NCI-H345 treated with DMSO at 0.1 percent for 48 hours (cell line): ENCODE measurements around the gene HBZ.
A peak's percentile ranks its signal among the peaks of the same experiment; 100 is the strongest.
"Not testable (repeated sequence)": the region's sequence is repeated elsewhere in the genome, so short reads cannot be mapped to it uniquely, and the experiment has no call there.

Experiments used
- DNase-seq: peaks from one replicate; lab custom pipeline; 2025; ENCODE audit not compliant: unreplicated experiment; lab: John Stamatoyannopoulos, UW

Gene HBZ

DNA sequence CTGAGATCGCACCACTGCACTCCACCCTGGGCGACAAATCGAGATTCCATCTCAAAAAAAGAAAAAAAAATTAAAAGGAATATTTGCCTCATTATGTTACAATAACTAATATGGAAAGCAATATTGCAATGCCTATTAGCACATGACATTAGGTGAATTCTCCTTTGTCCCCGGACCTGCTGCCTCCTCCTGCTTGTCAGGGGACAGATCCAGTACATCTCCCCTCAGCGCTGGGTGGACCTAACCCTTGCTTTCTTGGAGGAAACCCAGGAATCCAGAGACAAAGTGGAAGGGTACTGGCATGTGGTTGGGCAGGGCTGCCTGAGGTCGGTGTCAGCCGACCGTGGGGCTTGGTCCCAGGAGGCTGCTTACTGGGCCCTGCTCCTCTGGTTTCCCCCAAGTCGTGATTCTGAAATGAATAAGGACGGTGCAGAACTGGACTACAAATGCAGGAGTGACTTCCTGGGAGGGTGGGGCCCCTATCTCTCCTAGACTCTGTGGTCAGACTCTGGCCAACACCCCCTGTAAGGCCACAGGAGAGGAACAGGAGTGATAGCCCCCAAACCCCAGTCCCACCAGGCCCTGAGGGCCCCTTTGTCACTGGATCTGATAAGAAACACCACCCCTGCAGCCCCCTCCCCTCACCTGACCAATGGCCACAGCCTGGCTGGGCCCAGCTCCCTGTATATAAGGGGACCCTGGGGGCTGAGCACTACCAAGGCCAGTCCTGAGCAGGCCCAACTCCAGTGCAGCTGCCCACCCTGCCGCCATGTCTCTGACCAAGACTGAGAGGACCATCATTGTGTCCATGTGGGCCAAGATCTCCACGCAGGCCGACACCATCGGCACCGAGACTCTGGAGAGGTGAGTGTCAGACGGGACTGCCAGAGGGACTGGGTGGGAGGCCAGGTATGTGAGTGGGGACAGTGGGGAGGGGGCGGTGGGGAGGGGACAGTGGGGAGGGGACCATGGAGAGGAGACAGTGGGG is at the start of gene HBZ:
Gene HBZ, plus strand, starts transcription at position 504 of the 988 bp plus-strand sequence. Its CDS starts 266 bp downstream, at position 770.
- DNase-seq = no peak

DNA sequence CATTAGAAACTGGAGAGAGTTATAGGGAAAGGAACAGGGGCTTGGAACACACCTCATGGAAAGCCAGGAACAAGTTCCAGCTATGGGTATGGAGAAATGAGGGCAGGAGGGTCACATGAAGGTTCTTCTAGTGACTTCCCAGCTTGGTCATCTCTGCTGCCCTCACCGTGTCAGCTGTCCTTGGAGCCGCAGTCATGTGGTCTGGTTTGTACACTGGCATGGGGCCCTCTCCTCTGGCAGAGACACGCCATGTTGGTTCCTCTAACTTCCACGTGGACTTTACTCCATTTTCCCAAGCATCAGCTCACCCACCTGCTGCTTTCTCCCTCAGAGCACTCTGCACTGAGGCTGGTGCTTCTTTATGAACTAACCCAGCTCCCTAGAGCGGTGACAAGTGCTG is 48.1 kb upstream of the HBZ start:
- no peak for DNase-seq

DNA sequence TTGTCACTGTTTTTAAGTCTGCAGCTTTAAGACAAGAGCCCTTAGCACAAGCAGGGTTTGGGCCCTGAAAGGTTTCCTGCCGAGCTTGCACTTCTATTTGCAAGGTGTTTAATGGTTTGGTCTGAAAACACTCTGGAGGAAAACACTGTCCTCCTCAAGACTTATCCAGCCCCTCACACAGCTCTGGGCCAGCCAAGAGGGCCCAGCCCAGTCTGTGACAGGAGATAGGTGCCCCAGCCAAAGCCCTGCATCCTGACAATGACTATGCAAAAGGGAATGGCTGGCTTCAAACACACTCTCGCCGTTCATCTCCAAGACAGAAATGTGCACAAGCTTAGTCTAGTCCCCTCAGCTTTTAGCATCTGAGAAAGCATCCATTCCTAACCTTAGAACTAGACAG is 47.5 kb upstream of the HBZ start:
- DNase-seq = no peak

DNA sequence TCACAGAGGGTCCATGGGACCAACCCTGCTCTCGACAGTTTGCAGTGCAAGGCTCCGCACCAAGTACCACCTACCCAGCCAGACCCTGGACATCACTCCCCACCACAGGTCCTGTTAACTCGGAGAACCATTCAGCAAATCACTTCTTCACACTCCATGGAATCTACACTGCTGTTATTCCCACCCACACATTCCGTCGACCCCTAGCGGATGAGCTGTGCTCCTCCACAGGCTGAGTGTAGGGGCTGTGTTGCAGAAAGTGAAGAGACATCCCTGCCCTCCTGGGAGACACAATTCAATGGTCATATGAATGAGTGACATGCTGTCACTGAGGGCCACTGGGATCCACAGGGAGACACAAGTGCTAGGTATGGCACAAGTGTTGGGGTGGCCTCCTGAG is 46.9 kb upstream of the HBZ start:
- no peak for DNase-seq

DNA sequence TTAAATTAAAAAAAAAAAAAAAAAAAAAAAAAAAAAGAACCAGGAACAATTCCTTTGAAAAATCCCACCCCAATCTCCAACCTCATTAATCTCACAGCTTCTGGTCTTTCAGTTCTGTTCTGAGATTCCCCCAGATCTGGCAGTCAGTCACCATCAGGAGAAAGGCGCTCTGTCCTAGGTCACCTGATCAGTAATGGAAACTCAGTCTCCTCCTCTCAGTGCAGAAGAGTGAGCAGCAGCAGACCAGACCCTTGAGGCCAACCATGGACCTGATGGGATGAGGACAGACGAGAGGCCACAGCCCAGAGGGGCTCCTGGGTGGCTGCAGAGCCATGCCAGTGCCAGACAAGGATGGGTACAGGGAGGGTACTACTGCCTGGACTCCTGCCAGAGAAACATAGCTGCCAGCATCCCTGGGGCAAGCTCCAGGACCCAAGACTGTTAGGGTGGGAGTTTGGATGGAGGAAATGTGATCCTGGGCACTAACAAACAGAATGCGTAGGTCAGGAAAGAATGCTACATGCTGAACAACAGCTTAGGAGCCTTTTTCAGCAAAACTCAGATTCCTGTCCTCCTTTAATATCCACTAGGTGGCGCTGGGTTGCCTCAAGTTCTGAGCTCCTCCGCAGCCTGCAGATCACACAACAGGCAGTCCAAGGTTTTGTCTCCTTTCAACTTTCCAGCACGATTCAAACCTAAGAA is 45.7 kb upstream of the HBZ start:
- DNase-seq = peak; percentile 79

DNA sequence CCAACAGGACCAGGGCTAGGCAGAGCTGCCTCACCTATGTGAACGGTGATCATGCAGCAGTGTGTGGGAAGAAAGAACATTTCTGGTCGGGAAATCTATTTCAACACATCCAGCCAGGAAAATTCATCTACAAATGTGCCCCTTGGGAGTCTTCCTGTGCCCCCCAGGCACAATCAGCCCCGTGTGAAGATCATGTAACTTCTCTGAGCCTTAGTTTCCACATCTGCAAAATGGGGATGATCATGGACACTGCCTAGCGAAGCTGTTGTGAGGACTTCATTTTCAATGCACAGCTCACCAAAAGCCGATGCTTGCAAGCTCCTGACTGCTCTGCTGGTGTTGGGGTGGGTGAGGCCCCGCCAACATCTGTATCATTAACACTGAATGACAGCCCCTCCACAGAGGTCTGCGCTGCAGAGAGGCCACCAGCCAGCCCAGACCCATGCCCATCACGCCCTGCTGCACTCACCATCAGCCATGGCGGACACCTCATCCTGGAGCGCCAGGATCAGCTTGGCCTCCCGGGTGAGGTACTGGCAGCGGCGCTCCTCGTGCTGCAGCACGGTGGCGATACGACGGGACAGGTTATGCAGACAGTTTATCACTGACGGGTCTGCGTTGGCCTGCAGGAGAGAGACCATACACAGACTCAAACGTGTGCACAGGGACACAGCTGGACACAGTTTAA is 40.1 kb upstream of the HBZ start:
- DNase-seq = no peak

DNA sequence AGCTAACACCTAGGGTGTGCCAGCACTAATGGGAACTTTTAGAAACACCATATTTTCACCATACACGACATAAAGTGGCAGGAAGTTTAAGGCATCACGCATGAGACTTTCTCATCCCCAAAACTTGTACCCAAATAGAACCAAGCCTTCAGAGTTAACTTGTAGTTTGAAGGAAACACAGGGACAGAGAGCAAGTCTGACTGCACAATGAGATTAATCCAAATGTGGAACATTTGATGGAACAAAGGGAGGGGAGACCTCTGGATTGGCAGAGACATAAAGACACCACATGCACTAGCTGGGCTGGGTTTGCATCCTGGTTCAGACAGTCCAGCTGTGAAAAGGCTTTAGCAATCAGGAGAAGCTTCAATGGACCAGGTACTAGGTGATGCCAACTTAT is 38.1 kb upstream of the HBZ start:
- no peak for DNase-seq

DNA sequence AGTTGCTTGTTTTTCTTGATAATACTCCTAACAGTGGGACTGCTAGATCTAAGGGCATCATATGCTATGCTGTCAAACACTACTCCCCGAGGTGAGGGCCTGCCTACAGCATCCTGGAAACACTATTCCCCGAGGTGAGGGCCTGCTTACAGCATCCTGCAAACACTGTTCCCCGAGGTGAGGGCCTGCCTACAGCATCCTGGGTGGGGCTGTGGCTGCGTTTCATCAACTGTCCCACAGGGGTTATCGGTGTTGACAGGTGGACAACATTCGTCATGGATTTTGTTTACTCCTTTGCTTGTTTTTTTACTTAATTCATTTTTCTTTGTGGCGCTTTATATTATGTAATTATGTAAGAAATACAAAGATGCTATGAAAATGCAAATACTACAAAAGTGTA is 36.4 kb upstream of the HBZ start:
- no peak for DNase-seq

DNA sequence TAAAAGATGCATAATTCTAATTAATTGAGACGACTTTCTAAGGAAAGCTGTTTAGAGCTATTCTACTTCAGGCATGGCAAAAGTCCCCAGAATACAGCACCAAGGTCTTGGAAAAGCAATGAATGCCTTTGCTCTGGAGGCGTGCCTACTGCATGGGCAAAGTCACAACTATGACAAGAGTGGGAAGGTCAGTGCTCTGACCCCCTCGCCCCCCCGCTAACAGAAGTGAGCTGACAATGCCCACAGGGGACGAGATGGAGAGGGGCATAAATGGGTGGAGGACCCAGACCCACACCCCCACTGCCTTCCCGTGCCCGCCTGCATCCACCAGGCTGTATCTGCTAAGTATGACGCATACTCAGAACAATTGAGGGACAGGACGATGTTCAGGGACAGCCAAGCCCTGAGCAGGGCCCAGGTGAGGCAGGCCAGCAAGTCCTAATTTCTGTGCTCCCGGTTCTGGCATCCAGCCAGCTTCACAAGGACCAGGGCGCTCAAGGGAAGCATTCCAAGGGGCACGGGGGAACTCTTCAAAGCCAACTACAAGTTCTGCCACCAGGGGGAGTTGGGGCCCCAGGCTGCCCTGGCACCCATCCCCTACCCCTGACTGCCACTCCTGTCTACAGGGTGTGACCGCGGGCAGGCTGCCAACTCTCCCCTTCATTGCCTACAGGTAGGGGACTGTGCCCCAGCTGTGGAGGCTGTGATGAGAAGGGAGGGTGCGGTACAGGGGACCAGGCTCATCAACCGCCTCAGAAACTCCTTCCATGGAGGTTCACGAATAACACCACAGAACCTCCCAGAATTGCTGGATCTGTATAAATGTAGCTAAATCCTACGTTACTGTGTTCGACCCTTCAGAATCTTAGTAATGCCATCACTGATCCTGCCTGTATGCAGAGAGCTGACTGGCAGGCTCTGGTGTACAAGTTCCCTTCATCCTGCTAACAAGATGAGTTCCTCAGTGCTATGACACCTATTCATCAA is 34.8 kb upstream of the HBZ start:
- peak; percentile 84 for DNase-seq

DNA sequence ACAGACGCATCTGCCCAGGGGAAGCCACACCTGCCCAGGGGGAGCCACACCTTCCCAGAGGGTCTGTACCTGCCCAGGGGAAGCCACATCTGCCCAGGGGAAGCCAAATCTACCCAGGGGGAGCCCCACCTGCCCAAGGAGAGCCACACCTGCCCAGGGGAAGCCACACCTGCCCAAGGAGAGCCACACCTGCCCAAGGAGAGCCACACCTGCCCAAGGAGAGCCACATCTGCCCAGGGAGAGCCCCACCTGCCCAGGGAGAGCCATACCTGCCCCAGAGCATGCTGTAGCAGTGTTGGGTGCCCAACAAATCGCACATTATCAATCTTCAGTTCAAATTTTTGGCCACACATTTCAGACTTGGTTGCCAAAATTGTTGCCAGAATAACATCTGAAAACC is 33.6 kb upstream of the HBZ start:
- no peak for DNase-seq

DNA sequence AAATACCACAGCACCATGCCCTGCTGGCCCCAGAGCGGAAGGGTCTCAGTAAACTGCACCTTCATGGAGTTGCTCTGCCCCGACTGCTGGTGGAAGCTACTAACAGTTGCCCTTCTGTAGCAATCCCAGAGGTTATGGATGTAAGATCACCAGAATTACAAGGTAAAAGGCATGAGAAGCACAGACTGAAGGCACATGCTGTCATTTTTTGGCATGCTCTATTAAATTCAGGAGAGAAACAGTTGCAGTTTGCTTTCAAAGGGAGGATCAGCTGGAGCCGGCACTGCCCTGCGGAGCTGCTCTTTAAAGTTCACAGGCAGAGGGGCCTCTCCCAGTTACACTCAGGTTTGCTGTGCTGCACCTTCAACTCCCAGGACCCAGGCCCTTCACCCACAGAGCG is 33.1 kb upstream of the HBZ start:
- no peak for DNase-seq

DNA sequence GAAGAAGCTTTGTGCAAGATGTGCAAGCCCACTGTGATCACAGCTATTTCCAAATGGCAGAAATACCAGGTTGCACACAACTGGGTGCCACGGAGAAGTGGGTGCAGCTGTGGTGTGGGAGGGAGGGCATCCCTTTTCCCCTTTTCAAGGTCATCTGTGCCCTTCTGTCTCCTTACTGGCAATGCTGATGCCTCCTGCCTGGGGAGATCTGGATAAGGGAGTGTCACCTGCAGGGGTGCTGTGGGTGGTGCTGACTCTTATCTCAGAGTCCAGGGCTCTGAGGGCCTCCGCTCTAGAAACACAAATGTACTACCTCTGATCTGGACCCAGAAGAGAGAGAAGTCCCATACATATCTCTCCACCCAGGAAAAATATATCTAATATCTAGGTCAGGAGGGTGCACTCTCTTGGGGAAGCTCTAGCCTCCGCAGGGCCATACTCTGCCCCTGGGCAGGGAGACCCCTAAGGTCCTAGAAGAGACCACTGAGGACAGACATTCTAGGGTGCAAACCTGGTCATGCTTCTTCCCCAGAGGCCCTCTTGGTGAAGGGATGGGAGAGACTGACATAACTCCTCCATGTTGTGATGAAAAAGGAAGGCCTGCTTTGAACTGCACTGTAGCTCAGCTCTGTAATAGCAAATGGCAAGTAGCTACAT is 32.5 kb upstream of the HBZ start:
- DNase-seq = no peak

DNA sequence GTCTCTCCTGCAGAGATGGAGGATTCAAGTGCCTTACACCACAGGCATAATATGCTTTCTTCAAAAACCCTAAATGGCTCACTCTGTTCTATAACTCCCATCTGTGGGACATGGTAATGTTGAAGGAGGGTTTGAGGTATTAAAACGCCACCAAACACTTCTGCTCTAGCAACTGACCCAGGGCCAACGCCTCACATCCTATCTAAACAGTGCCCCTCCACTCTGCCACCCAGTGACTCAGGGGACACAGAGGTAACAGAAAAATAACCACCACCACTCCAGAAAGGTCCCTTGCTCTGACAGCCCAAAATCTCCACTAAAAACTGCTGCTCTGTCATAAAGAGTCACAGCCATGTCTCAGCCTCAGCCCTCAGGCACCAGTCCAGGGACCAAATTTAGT is 31.7 kb upstream of the HBZ start:
- DNase-seq = no peak

DNA sequence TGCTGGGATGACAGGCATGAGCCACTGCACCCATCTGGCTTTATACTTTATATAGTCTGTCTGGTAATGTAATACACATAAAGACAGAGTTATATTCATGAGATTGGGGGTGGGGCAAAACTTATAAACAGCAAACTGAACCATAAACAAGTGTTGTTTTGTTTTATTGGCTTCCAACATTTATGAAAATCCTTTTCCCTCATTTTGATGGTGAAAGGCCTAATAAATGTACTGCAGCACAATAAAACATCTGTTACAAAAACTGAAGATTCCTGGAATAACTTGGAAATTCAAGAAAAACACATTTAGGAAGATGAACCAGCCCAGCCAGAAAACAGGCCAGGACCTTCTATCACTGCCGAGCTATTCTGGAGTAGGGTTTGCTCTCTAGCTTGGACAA is 30.1 kb upstream of the HBZ start:
- no peak for DNase-seq

DNA sequence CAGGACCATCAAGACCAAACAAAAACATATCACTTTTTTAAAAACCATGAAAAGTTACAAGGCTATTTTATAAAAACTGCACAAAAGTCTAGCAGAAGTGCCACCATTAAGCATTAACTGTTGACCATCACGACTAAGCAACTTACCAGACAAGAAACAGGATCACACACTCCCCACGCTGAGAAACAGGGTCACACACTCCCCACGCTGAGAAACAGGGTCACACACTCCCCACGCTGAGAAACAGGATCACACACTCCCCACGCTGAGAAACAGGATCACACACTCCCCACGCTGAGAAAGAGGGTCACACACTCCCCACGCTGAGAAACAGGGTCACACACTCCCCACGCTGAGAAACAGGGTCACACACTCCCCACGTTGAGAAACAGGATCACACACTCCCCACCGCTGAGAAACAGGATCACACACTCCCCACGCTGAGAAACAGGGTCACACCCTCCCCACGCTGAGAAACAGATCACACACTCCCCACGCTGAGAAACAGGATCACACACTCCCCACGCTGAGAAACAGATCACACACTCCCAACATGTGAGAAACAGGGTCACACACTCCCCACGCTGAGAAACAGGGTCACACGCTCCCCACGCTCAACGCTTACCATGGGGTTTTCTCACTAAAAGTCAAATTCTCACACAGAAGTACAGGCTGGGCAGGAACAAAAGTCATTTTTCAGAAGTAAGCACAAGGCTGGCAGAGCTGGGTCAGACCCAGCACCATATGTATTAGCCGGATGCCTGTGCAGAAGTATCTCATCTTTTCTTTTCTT is 28.7 kb upstream of the HBZ start:
- not testable (repeated sequence) for DNase-seq

DNA sequence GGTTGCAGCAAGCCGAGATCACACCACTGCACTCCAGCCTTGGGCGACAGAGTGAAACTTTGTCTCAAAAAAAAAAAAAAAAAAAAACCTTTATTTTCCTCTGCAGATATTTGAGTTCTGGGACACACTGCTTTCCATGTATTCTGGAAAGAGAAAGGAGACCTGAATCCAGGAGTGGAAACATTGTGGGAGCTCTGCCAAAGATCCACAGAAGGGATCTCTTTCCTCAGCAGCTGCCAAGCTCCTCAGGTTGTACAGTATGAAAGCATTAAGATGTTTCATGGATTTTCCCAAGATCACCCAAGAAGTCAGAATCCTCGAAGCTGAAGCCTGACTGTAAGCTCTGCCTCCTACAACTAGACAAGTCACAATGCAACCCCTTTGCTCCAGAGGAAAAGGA is 27.4 kb upstream of the HBZ start:
- DNase-seq = no peak

DNA sequence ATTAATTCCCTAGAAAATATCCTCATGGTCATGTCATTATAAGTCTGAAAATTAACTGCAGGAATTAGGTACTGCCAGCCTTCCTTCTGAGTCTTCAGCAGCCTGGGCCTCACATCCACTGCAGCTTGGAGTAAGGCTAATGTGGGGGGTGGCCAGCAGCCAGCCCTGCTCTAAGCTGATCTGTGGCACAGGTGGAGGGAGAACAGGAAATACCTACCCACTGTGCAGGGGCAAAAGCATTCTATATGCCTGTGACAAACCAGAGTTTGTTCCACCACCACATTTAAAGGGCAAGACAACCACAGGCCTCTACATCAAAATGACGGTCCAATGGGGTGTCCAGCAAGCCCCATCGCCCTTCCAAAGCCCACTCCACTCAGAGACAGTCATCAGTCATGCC is 23.4 kb upstream of the HBZ start:
- no peak for DNase-seq

DNA sequence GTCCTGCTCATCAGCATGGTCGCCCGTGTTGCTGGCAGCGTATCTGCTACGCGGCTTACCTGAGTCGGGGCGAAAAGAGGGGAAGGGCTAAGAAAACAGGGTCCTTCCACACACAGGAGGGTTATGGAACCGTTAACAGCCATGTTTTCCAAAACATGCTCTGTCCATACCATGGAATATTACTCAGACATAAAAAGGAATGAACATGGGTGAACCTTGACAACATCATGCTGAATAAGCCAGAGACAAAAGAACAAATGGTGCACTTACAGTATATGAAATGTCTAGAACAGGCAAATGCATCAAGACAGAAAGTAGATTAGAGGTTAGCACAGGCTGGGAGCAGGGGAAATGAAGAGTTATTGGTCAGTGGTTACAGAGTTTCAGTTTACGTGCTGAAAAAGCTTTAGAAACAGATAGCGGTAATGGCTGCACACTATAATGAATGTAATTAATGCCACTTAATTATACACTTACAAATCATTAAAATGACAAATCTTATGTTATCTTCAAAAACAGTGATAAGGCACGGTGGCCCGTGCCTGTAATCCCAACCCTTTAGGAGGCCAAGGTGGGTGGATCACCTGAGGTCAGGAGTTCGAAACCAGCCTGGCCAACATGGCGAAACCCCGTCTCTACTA is 21.8 kb upstream of the HBZ start:
- DNase-seq = no peak

DNA sequence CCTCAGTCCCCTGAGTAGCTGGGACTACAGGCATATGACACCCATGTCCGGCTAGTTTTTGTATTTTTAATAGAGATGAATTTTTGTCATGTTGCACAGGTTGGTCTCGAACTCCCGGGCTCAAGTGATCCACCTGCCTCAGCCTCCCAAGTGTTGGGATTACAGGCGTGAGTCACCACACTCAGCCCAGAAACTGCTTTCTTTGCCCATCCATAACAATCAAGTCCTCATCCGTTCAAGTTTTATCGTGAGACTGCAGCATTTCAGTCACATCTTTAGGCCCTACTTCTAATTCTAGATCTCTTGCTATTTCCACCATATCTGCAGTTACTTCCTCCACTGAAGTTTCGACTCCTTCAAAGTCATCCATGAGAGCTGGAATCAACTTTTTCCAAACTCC is 20.3 kb upstream of the HBZ start:
- DNase-seq = no peak
